Nephron progenitor cell (in vitro differentiated cells): ENCODE measurements around the gene SPATA12.

Source experiments
- DNase-seq: peaks from one replicate; pipeline ENCODE4 v3.0.0; 2021
- H3K27ac Mint-ChIP-seq: 2 replicates; pipeline ENCODE4 v1.8.0; 2021; ENCODE audit warnings: mild to moderate bottlenecking, moderate library complexity, mixed read lengths
- H3K27me3 Mint-ChIP-seq: 2 replicates; pipeline ENCODE4 v1.8.0; 2021; ENCODE audit warnings: mild to moderate bottlenecking, low read depth, mixed read lengths; ENCODE audit not compliant: poor library complexity
- H3K36me3 Mint-ChIP-seq: 2 replicates; pipeline ENCODE4 v1.8.0; 2021; ENCODE audit warnings: low read depth, mixed read lengths
- H3K4me1 Mint-ChIP-seq: 2 replicates; pipeline ENCODE4 v1.8.0; 2021; ENCODE audit warnings: mixed read lengths
- H3K4me3 Mint-ChIP-seq: 2 replicates; pipeline ENCODE4 v1.8.0; 2021; ENCODE audit warnings: mild to moderate bottlenecking, moderate library complexity, mixed read lengths
- H3K9me3 Mint-ChIP-seq: 2 replicates; pipeline ENCODE4 v1.8.0; 2021; ENCODE audit warnings: mild to moderate bottlenecking, moderate library complexity, mixed read lengths
- TF ChIP-seq, protein P1 (sequence below): fragments of 200-600 bp; sonication (generic); IDR thresholded peaks from 2 replicates; pipeline ENCODE4 v1.5.0; 2021; ENCODE audit warnings: antibody characterized with exemption

Gene SPATA12

DNA sequence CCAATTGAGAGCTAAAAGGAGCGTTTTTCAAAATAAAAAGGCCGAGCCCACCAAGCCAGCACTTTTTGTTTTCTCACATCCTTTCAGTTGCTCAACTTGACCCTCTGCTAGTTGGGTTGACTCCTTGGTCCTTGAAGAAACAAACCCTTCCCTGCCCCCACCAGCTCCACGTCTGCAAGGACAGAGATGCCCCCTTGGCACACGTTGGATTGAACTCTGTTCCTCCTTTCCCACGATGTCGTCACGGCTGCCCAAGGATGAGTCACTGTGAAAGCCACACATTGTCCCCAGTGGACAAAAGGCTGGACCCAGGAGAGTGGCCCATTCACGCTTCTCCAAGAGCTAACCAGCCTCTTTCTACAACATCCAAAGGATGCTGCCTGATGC lies 43.0 kb upstream of the SPATA12 start:
- Mint-ChIP-seq H3K4me1 (peaks cover 55% of the 10 kb centered on the region), H3K9me3 (peaks cover 11% of the 10 kb centered on the region), H3K27ac (peak overlapping the region; percentile 75), H3K27me3 (peaks cover 7% of the 10 kb centered on the region), H3K4me3 (no peak overlapping the region), H3K36me3 (peaks cover 5% of the 10 kb centered on the region)
- TF ChIP-seq, protein P1, sequence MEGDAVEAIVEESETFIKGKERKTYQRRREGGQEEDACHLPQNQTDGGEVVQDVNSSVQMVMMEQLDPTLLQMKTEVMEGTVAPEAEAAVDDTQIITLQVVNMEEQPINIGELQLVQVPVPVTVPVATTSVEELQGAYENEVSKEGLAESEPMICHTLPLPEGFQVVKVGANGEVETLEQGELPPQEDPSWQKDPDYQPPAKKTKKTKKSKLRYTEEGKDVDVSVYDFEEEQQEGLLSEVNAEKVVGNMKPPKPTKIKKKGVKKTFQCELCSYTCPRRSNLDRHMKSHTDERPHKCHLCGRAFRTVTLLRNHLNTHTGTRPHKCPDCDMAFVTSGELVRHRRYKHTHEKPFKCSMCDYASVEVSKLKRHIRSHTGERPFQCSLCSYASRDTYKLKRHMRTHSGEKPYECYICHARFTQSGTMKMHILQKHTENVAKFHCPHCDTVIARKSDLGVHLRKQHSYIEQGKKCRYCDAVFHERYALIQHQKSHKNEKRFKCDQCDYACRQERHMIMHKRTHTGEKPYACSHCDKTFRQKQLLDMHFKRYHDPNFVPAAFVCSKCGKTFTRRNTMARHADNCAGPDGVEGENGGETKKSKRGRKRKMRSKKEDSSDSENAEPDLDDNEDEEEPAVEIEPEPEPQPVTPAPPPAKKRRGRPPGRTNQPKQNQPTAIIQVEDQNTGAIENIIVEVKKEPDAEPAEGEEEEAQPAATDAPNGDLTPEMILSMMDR: no peak
- no peak for DNase-seq

DNA sequence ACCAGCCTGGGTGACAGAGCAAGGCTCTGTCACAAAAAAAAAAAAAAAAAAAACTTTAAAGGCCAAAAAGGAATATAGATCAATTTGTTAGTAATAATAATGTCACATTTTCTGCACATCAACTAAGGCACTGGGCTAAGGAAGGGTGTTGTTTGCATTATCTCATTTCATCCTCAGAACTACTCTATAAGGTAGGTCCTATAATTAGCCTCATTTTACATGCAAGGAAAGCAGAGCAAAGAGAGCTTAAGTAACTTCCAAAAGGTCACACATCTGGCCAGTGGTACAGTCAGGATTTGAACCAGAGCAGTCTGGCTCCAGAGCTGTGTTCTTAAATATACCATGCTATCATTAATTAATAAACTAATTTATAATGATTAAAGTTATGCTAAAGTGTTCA lies 42.2 kb upstream of the SPATA12 start:
- Mint-ChIP-seq H3K4me3 (no peak overlapping the region), H3K27ac (no peak overlapping the region), H3K9me3 (peaks cover 11% of the 10 kb centered on the region), H3K27me3 (peaks cover 7% of the 10 kb centered on the region), H3K36me3 (peaks cover 5% of the 10 kb centered on the region), H3K4me1 (peaks cover 55% of the 10 kb centered on the region)
- DNase-seq: no peak
- TF ChIP-seq, protein P1: no peak

DNA sequence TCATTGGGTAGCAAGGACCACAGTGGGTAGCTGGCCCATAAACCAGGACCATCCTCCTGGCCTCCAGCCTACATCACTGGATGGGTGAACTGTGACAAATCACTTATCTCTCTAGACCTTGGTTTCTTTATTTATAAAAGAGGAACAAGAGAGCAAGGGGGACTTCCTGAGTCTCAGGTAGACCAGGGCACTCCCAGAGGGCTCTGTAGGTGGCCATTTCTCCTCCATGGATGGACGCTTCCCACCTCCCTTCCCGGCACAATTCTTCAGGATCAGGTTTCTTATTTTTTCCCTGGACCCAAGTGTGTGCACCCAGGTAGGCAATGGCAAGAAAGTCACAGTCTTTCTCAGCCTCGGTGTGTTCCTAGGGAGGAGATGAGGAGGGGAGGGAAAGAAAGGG lies 41.4 kb upstream of the SPATA12 start:
- Mint-ChIP-seq H3K27me3 (peaks cover 7% of the 10 kb centered on the region), H3K9me3 (peaks cover 3% of the 10 kb centered on the region), H3K4me3 (no peak overlapping the region), H3K36me3 (peaks cover 9% of the 10 kb centered on the region), H3K4me1 (peaks cover 48% of the 10 kb centered on the region), H3K27ac (no peak overlapping the region)
- no peak for DNase-seq
- TF ChIP-seq, protein P1: no peak

DNA sequence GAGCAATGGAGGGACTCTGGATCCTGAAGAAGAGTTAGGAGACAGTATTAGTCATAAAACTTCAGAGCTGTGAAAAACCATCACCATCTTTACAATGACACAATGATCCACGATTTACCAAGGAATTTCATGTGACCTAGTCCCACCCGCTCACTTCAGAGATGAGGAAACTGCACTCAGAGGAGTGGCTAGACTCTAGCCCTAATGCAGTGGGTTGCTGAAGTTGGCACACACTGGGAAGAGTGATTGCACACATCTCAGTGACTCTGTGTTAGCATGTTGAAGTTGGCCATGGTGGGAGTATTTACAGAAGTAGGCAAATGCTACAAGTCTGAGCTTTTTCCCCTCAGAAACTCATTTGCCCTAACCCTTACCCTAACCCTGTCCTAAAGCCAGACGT lies 35.2 kb upstream of the SPATA12 start:
- no peaks in the 10 kb centered on the region for H3K9me3 Mint-ChIP-seq
- TF ChIP-seq, protein P1: no peak
- peaks cover 13% of the 10 kb centered on the region for H3K4me1 Mint-ChIP-seq
- no peak overlapping the region for H3K4me3 Mint-ChIP-seq
- peaks cover 9% of the 10 kb centered on the region for H3K36me3 Mint-ChIP-seq
- H3K27ac Mint-ChIP-seq: no peak overlapping the region
- no peak for DNase-seq
- no peaks in the 10 kb centered on the region for H3K27me3 Mint-ChIP-seq

DNA sequence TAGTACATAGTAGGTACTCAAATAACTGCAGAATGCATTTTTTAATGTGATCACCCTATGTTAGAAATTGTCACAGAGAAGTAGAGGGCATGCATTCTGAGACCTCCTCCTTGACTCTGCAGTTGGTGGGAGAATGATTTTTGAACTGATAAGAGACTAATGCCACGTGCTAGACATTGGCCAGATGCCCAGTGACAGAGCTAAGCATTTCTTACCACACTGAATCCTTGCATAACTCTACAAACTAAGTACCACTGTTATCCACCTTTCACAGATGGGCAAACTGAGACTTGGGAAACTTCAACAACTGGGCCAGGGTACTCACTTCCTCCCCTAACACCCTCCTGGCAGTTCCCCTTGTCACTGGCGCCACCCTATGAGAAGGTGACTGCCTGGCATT lies 33.5 kb upstream of the SPATA12 start:
- no peak overlapping the region for H3K27ac Mint-ChIP-seq
- TF ChIP-seq, protein P1: no peak
- no peaks in the 10 kb centered on the region for H3K9me3 Mint-ChIP-seq
- peaks cover 9% of the 10 kb centered on the region for H3K36me3 Mint-ChIP-seq
- no peak for DNase-seq
- H3K4me3 Mint-ChIP-seq: no peak overlapping the region
- H3K4me1 Mint-ChIP-seq: peaks cover 30% of the 10 kb centered on the region
- no peaks in the 10 kb centered on the region for H3K27me3 Mint-ChIP-seq

DNA sequence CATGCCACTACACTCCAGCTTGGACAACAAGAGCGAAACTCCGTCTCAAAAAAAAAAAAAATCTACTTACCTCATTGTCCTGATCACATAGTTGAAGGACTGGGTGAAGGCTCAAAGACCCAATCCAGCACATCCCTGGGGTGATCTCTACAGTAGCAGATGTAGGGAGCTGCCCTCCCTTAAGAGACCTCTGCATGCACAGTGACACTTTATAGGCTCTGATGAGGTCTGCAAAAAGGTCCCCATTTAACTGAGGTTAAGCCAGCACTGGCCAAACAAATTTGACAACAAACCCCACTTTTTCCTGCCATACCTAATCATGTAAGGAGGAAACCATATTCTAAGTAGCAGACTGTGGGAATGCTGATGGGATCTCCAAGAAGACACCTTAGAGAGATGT lies 31.1 kb upstream of the SPATA12 start:
- H3K4me3 Mint-ChIP-seq: no peak overlapping the region
- peak overlapping the region; percentile 93 for H3K27ac Mint-ChIP-seq
- DNase-seq: no peak
- H3K9me3 Mint-ChIP-seq: no peaks in the 10 kb centered on the region
- TF ChIP-seq, protein P1: no peak
- H3K4me1 Mint-ChIP-seq: peaks cover 38% of the 10 kb centered on the region
- H3K27me3 Mint-ChIP-seq: no peaks in the 10 kb centered on the region
- H3K36me3 Mint-ChIP-seq: peaks cover 11% of the 10 kb centered on the region
